ENCODE results near the gene CUBN.

The CUBN gene

GRCh38 chr10:17109475-17110207 is 20.0 kb downstream of the CUBN start:
- Histone ChIP-seq H3K4me3 (no peak overlapping the region), H3K9me3 (ENCODE audit: low read depth, low read length) (no peaks in the 10 kb centered on the region), H3K9ac (ENCODE audit: insufficient read length) (no peak overlapping the region), H3K36me3 (ENCODE audit: insufficient read depth, low read length) (no peaks in the 10 kb centered on the region), H3K27ac (no peak overlapping the region)
- TF ChIP-seq EZH2 (IDR thresholded peaks at IDR 0.05) (no peak), POLR2AphosphoS5 (IDR thresholded peaks at IDR 0.05; ENCODE audit: borderline replicate concordance, low read depth, low read length) (no peak), FOXP2 (optimal IDR thresholded peaks at IDR 0.05; ENCODE audit: control extremely low read depth, extremely low read length, insufficient read depth) (no peak)
- no peak for DNase-seq (ENCODE audit: low read depth, low spot score)

- no peak overlapping the region for H3K27ac ChIP-seq
- no peak for DNase-seq (ENCODE audit: low read depth, low spot score)
- TF ChIP-seq POLR2AphosphoS5 (IDR thresholded peaks at IDR 0.05; ENCODE audit: borderline replicate concordance, low read depth, low read length) (no peak), FOXP2 (optimal IDR thresholded peaks at IDR 0.05; ENCODE audit: control extremely low read depth, extremely low read length, insufficient read depth) (no peak)
Observed at GRCh38 chr10:17109046-17109445, 20.6 kb downstream of the CUBN start.

GRCh38 chr10:17106991-17107390 is 22.6 kb downstream of the CUBN start:
- H3K36me3 ChIP-seq (ENCODE audit: insufficient read depth, low read length) = no peaks in the 10 kb centered on the region
- no peak for DNase-seq (ENCODE audit: low read depth, low spot score)
- no peak overlapping the region for H3K27ac ChIP-seq
- no peak for TF ChIP-seq FOXP2 (optimal IDR thresholded peaks at IDR 0.05; ENCODE audit: control extremely low read depth, extremely low read length, insufficient read depth)
- TF ChIP-seq POLR2AphosphoS5 (IDR thresholded peaks at IDR 0.05; ENCODE audit: borderline replicate concordance, low read depth, low read length) = no peak
- TF ChIP-seq EZH2 (IDR thresholded peaks at IDR 0.05) = no peak
- no peak overlapping the region for H3K4me3 ChIP-seq
- H3K9me3 ChIP-seq (ENCODE audit: low read depth, low read length) = no peaks in the 10 kb centered on the region
- H3K9ac ChIP-seq (ENCODE audit: insufficient read length) = no peak overlapping the region

More at GRCh38 chr10:17109046-17109445, 20.6 kb downstream of the CUBN start:
- Histone ChIP-seq H3K36me3 (ENCODE audit: insufficient read depth, low read length) (no peaks in the 10 kb centered on the region), H3K9me3 (ENCODE audit: low read depth, low read length) (no peaks in the 10 kb centered on the region), H3K9ac (ENCODE audit: insufficient read length) (no peak overlapping the region), H3K4me3 (no peak overlapping the region)

- no peak for TF ChIP-seq EZH2 (IDR thresholded peaks at IDR 0.05)
- TF ChIP-seq FOXP2 (optimal IDR thresholded peaks at IDR 0.05; ENCODE audit: control extremely low read depth, extremely low read length, insufficient read depth) = no peak
- TF ChIP-seq POLR2AphosphoS5 (IDR thresholded peaks at IDR 0.05; ENCODE audit: borderline replicate concordance, low read depth, low read length) = no peak
- Histone ChIP-seq H3K36me3 (ENCODE audit: insufficient read depth, low read length) (no peaks in the 10 kb centered on the region), H3K27ac (no peak overlapping the region), H3K9ac (ENCODE audit: insufficient read length) (no peak overlapping the region), H3K9me3 (ENCODE audit: low read depth, low read length) (no peaks in the 10 kb centered on the region; the same call in 1 of the 2 replicates), H3K4me3 (no peak overlapping the region)
- no peak for DNase-seq (ENCODE audit: low read depth, low spot score)
Observed at GRCh38 chr10:17101910-17102266, 27.7 kb downstream of the CUBN start.

GRCh38 chr10:17101257-17101909 is 28.2 kb downstream of the CUBN start:
- H3K27ac ChIP-seq = no peak overlapping the region
- H3K9ac ChIP-seq (ENCODE audit: insufficient read length) = no peak overlapping the region
- H3K4me3 ChIP-seq = no peak overlapping the region
- no peak for DNase-seq (ENCODE audit: low read depth, low spot score)
- no peaks in the 10 kb centered on the region; the same call in 1 of the 2 replicates for H3K9me3 ChIP-seq (ENCODE audit: low read depth, low read length)
- no peak for TF ChIP-seq EZH2 (IDR thresholded peaks at IDR 0.05)
- H3K36me3 ChIP-seq (ENCODE audit: insufficient read depth, low read length) = no peaks in the 10 kb centered on the region

- no peak overlapping the region for H3K4me3 ChIP-seq
- no peaks in the 10 kb centered on the region; the same call in 1 of the 2 replicates for H3K9me3 ChIP-seq (ENCODE audit: low read depth, low read length)
- no peaks in the 10 kb centered on the region for H3K36me3 ChIP-seq (ENCODE audit: insufficient read depth, low read length)
- H3K27ac ChIP-seq = no peak overlapping the region
- DNase-seq (ENCODE audit: low read depth, low spot score) = no peak
- TF ChIP-seq POLR2AphosphoS5 (IDR thresholded peaks at IDR 0.05; ENCODE audit: borderline replicate concordance, low read depth, low read length) (no peak), FOXP2 (optimal IDR thresholded peaks at IDR 0.05; ENCODE audit: control extremely low read depth, extremely low read length, insufficient read depth) (no peak), EZH2 (IDR thresholded peaks at IDR 0.05) (no peak)
- H3K9ac ChIP-seq (ENCODE audit: insufficient read length) = no peak overlapping the region
Observed at GRCh38 chr10:17100586-17100985, 29.0 kb downstream of the CUBN start.

- no peak for DNase-seq (ENCODE audit: low read depth, low spot score)
- H3K4me3 ChIP-seq = no peak overlapping the region
- H3K9ac ChIP-seq (ENCODE audit: insufficient read length) = no peak overlapping the region
- no peaks in the 10 kb centered on the region; the same call in 1 of the 2 replicates for H3K9me3 ChIP-seq (ENCODE audit: low read depth, low read length)
- TF ChIP-seq FOXP2 (optimal IDR thresholded peaks at IDR 0.05; ENCODE audit: control extremely low read depth, extremely low read length, insufficient read depth) (no peak), POLR2AphosphoS5 (IDR thresholded peaks at IDR 0.05; ENCODE audit: borderline replicate concordance, low read depth, low read length) (no peak), EZH2 (IDR thresholded peaks at IDR 0.05) (no peak)
- no peak overlapping the region for H3K27ac ChIP-seq
- no peaks in the 10 kb centered on the region for H3K36me3 ChIP-seq (ENCODE audit: insufficient read depth, low read length)
Observed at GRCh38 chr10:17098012-17098411, 31.6 kb downstream of the CUBN start.

- TF ChIP-seq POLR2AphosphoS5 (IDR thresholded peaks at IDR 0.05; ENCODE audit: borderline replicate concordance, low read depth, low read length) (no peak), FOXP2 (optimal IDR thresholded peaks at IDR 0.05; ENCODE audit: control extremely low read depth, extremely low read length, insufficient read depth) (no peak), EZH2 (IDR thresholded peaks at IDR 0.05) (no peak)
- Histone ChIP-seq H3K27ac (no peak overlapping the region), H3K9ac (ENCODE audit: insufficient read length) (no peak overlapping the region), H3K36me3 (ENCODE audit: insufficient read depth, low read length) (no peaks in the 10 kb centered on the region), H3K4me3 (no peak overlapping the region), H3K9me3 (ENCODE audit: low read depth, low read length) (no peaks in the 10 kb centered on the region; the same call in 1 of the 2 replicates)
- DNase-seq (ENCODE audit: low read depth, low spot score) = no peak
Observed at GRCh38 chr10:17094844-17095243, 34.8 kb downstream of the CUBN start.

Measured in SK-N-MC (cell line).